Liver (tissue), 9 donors: ENCODE results near the gene ACSL1. TPM values are rescaled to one million over a fixed set of nuclear protein-coding genes. Genes with fewer than 3 reads are reported as not detected.

Source experiments
- DNase-seq: peaks from one replicate; pipeline ENCODE4 v3.0.0-alpha.2; 2017; ENCODE audit warnings: low spot score
- H3K27ac ChIP-seq, 2 donors: one replicate each; pipeline ENCODE4 v1.7.0; 2013; ENCODE audit warnings: inconsistent platforms in 2 of 2, low read length in 2 of 2, control low read depth in 1 of 2, low read depth in 1 of 2, mild to moderate bottlenecking in 1 of 2
- H3K27me3 ChIP-seq, 4 donors: one replicate each; pipeline versions ENCODE4 v1.6.1 to v1.7.0; 2013; ENCODE audit warnings: low read length in 3 of 4, inconsistent platforms in 1 of 4, mild to moderate bottlenecking in 1 of 4, moderate library complexity in 1 of 4; ENCODE audit not compliant: control insufficient read depth in 4 of 4, insufficient read depth in 4 of 4
- H3K36me3 ChIP-seq, 4 donors: one replicate each; pipeline versions ENCODE4 v1.6.1 to v1.7.0; 2013; ENCODE audit warnings: low read length in 3 of 4, mild to moderate bottlenecking in 3 of 4, low read depth in 1 of 4, moderate library complexity in 1 of 4; ENCODE audit not compliant: control insufficient read depth in 4 of 4, insufficient read depth in 3 of 4
- H3K4me1 ChIP-seq, 4 donors: one replicate each; pipeline versions ENCODE4 v1.6.1 to v1.7.0; 2013; ENCODE audit warnings: low read length in 3 of 4, mild to moderate bottlenecking in 3 of 4, moderate library complexity in 1 of 4; ENCODE audit not compliant: control insufficient read depth in 4 of 4, insufficient read depth in 4 of 4
- H3K4me3 ChIP-seq, 3 donors: one replicate each; pipeline versions ENCODE4 v1.6.1 to v1.7.0; 2013; ENCODE audit warnings: low read length in 3 of 3, control low read depth in 1 of 3, low read depth in 1 of 3, mild to moderate bottlenecking in 1 of 3
- H3K9ac ChIP-seq, 2 donors: one replicate each; pipeline ENCODE4 v1.7.0; 2013; ENCODE audit warnings: low read length in 2 of 2, mild to moderate bottlenecking in 2 of 2, moderate library complexity in 2 of 2, control low read depth in 1 of 2, low read depth in 1 of 2
- H3K9me3 ChIP-seq, 4 donors: one replicate each; pipeline versions ENCODE4 v1.6.1 to v1.7.0; 2013; ENCODE audit warnings: low read length in 3 of 4; ENCODE audit not compliant: control insufficient read depth in 4 of 4
- CTCF ChIP-seq: fragments of 150-350 bp; IDR thresholded peaks from 2 replicates; pipeline ENCODE4 v1.5.1; 2017; ENCODE audit warnings: improper control_type of control experiment, low read depth, low read length; ENCODE audit not compliant: missing input control
- EGR1 ChIP-seq, 2 donors: IDR thresholded peaks; 2 replicates each; pipeline ENCODE4 v1.6.1; 2016 to 2018; ENCODE audit warnings: antibody characterized with exemption in 2 of 2, low read depth in 2 of 2
- GABPA ChIP-seq, 2 donors: IDR thresholded peaks in 1 of 2; conservative IDR thresholded peaks in 1 of 2; 2 replicates each; pipeline ENCODE4 v1.6.1; 2016; ENCODE audit warnings: antibody characterized with exemption in 2 of 2, mild to moderate bottlenecking in 1 of 2, moderate library complexity in 1 of 2
- HNF4A ChIP-seq, 2 donors: conservative IDR thresholded peaks; 2 replicates each; pipeline ENCODE4 v1.6.1; 2016; ENCODE audit warnings: antibody characterized with exemption in 2 of 2, mild to moderate bottlenecking in 2 of 2
- HNF4G ChIP-seq: IDR thresholded peaks from 2 replicates; pipeline ENCODE4 v1.6.1; 2016; ENCODE audit warnings: antibody characterized with exemption
- JUND ChIP-seq, 2 donors: IDR thresholded peaks; 2 replicates each; pipeline ENCODE4 v1.6.1; 2016; ENCODE audit warnings: antibody characterized with exemption in 2 of 2
- MAX ChIP-seq: IDR thresholded peaks from 2 replicates; pipeline ENCODE4 v1.6.1; 2016; ENCODE audit warnings: antibody characterized with exemption
- NR2F2 ChIP-seq: IDR thresholded peaks from 2 replicates; pipeline ENCODE4 v1.6.1; 2016; ENCODE audit warnings: antibody characterized with exemption
- SP1 ChIP-seq: IDR thresholded peaks from 2 replicates; pipeline ENCODE4 v1.6.1; 2018; ENCODE audit warnings: antibody characterized with exemption, mild to moderate bottlenecking
- TAF1 ChIP-seq: conservative IDR thresholded peaks from 2 replicates; pipeline ENCODE4 v1.6.1; 2016; ENCODE audit warnings: antibody characterized with exemption, mild to moderate bottlenecking
- YY1 ChIP-seq: IDR thresholded peaks from 2 replicates; pipeline ENCODE4 v1.6.1; 2016; ENCODE audit warnings: antibody characterized with exemption, mild to moderate bottlenecking
- ZBTB33 ChIP-seq: IDR thresholded peaks from 2 replicates; pipeline ENCODE4 v1.6.1; 2016; ENCODE audit warnings: antibody characterized with exemption
- WGBS: extraction: QIAGEN DNeasy Blood & Tissue Kit; methylation state at CpG from one replicate; pipeline ENCODE4 v1.1.7; 2013; 5-methylcytosine and 5-hydroxymethylcytosine counted together
- polyA plus RNA-seq, 2 donors: library from polyadenylated mRNA; stranded (reverse) in 1 of 2; unstranded in 1 of 2; fragments of 200-250 nt in 1 of 2; fragments of >200 nt in 1 of 2; fragmentation: Nextera tagmentation in 1 of 2; extraction: Ambion mirVana in 1 of 2; gene quantifications; one replicate each; pipeline versions ENCODE4 v1.2.1 to v1.2.3, GENCODE V29; 2013 to 2015
- total RNA-seq, 2 donors: library from RNA; depleted of rRNA; stranded (reverse); fragments of >200 nt; gene quantifications; one replicate each; pipeline ENCODE4 v1.2.3, GENCODE V29; 2014
- TF ChIP-seq, protein P1 (sequence below): IDR thresholded peaks from 2 replicates; pipeline ENCODE4 v1.6.1; 2016; ENCODE audit warnings: antibody characterized with exemption, mild to moderate bottlenecking
- donor health status: healthy.
- donor health status: healthy.
- donor health status: healthy.
- donor health status: healthy.
- donor health status: healthy.

The ACSL1 gene
- total and polyA plus RNA-seq, 4 donors, result 210 to 2,226 (median 878) TPM

GRCh38 chr4:184750926-184751584, 74.7 kb downstream of the ACSL1 start:
- Histone ChIP-seq H3K4me1 (peaks cover 3 to 39% (median 21%) of the 10 kb centered on the region in 4 donors), H3K9me3 (no peaks in the 10 kb centered on the region)
- TF ChIP-seq JUND (IDR thresholded peaks at IDR 0.05) (no peak), SP1 (no peak), HNF4G (no peak), HNF4A (conservative IDR thresholded peaks at IDR 0.05) (no peak), TAF1 (no peak), YY1 (no peak), GABPA (IDR thresholded peaks at IDR 0.05 in 1 of 2, conservative IDR thresholded peaks at IDR 0.05 in 1 of 2) (no peak), EGR1 (IDR thresholded peaks at IDR 0.05; ENCODE audit: low read depth in 2 of 2) (no peak), CTCF (no peak), ZBTB33 (no peak)
- TF ChIP-seq, protein P1, sequence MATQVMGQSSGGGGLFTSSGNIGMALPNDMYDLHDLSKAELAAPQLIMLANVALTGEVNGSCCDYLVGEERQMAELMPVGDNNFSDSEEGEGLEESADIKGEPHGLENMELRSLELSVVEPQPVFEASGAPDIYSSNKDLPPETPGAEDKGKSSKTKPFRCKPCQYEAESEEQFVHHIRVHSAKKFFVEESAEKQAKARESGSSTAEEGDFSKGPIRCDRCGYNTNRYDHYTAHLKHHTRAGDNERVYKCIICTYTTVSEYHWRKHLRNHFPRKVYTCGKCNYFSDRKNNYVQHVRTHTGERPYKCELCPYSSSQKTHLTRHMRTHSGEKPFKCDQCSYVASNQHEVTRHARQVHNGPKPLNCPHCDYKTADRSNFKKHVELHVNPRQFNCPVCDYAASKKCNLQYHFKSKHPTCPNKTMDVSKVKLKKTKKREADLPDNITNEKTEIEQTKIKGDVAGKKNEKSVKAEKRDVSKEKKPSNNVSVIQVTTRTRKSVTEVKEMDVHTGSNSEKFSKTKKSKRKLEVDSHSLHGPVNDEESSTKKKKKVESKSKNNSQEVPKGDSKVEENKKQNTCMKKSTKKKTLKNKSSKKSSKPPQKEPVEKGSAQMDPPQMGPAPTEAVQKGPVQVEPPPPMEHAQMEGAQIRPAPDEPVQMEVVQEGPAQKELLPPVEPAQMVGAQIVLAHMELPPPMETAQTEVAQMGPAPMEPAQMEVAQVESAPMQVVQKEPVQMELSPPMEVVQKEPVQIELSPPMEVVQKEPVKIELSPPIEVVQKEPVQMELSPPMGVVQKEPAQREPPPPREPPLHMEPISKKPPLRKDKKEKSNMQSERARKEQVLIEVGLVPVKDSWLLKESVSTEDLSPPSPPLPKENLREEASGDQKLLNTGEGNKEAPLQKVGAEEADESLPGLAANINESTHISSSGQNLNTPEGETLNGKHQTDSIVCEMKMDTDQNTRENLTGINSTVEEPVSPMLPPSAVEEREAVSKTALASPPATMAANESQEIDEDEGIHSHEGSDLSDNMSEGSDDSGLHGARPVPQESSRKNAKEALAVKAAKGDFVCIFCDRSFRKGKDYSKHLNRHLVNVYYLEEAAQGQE, result no peak

GRCh38 chr4:184748251-184748652, 77.5 kb downstream of the ACSL1 start:
- Histone ChIP-seq H3K36me3 (peaks cover 0 to 3% (median under 1%) of the 10 kb centered on the region in 4 donors), H3K27ac (no peak overlapping the region), H3K9me3 (no peaks in the 10 kb centered on the region), H3K4me3 (no peak overlapping the region), H3K27me3 (no peaks in the 10 kb centered on the region), H3K9ac (no peak overlapping the region), H3K4me1 (peaks cover 3 to 42% (median 27%) of the 10 kb centered on the region in 4 donors)
- no peak for DNase-seq
- 76% methylated on average over 8 of the region's 8 CpGs for WGBS
- no peak for TF ChIP-seq MAX
- TF ChIP-seq NR2F2, result no peak

More at GRCh38 chr4:184750926-184751584, 74.7 kb downstream of the ACSL1 start:
- peaks cover 3 to 26% (median 17%) of the 10 kb centered on the region in 4 donors for H3K36me3 ChIP-seq
- H3K4me3 ChIP-seq, result no peak overlapping the region
- no peaks in the 10 kb centered on the region for H3K27me3 ChIP-seq
- WGBS, result 67% methylated on average over 8 of the region's 8 CpGs
- DNase-seq, result no peak
- H3K9ac ChIP-seq, result no peak overlapping the region
- H3K27ac ChIP-seq, result no peak overlapping the region
